Muscle of back (tissue), 11 donors: ENCODE results near the gene CAD. TPM values are rescaled to one million over a fixed set of nuclear protein-coding genes. Genes with fewer than 3 reads are reported as not detected.
A peak's percentile ranks its signal among the peaks of the same experiment; 100 is the strongest.
"Not testable (repeated sequence)": the region's sequence is repeated elsewhere in the genome, so short reads cannot be mapped to it uniquely, and the experiment has no call there.

Experiments
- DNase-seq, 3 donors: peaks; one replicate each; pipeline versions ENCODE4 v3.0.0 to v3.0.0-alpha.2; 2013
- polyA plus RNA-seq, 10 donors: library from polyadenylated mRNA; unstranded; fragments of 120-200 nt; gene quantifications; one replicate each; pipeline ENCODE4 v1.2.1, GENCODE V29; 2013; ENCODE audit not compliant: insufficient read length in 10 of 10

Gene CAD
- polyA plus RNA-seq, 10 donors, result 17.6 to 39.5 (median 28.7) TPM

GRCh38 chr2:27255660-27256059, 38.5 kb downstream of the CAD start:
- DNase-seq, result peak in 1 of 3 donors; percentile 41

DNA sequence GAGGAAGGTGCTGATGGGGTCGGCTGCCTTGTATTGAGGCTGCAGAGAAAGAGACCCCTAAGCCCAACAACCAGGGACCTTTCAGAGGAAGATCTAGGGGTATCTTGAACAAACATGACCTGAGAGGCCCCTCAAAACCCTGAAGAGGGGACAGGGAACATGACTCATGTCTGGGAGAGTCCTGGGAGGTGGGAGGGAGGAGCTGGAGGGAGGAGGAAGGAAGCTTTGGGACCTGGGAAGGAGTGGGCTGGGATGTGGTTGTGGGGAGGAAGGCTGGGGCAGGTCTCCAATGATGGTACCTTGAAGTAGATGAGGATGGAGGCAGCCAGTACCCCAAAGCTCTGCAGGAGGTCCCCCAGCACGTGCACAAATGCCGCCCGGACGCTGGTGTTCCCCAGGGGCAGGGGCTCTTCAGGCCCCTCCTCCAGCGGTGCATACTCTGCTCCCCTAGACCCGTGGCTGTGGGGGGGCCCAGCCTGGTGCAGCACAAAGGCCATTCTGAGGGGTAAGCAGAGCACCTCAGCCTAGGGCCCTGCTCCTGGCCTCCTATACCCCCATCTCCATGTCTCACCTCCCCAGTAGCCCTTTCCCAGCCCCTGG, 39.8 kb downstream of the CAD start:
- DNase-seq, result no peak

- DNase-seq, result no peak
Observed at GRCh38 chr2:27258051-27258450, 40.9 kb downstream of the CAD start.

DNA sequence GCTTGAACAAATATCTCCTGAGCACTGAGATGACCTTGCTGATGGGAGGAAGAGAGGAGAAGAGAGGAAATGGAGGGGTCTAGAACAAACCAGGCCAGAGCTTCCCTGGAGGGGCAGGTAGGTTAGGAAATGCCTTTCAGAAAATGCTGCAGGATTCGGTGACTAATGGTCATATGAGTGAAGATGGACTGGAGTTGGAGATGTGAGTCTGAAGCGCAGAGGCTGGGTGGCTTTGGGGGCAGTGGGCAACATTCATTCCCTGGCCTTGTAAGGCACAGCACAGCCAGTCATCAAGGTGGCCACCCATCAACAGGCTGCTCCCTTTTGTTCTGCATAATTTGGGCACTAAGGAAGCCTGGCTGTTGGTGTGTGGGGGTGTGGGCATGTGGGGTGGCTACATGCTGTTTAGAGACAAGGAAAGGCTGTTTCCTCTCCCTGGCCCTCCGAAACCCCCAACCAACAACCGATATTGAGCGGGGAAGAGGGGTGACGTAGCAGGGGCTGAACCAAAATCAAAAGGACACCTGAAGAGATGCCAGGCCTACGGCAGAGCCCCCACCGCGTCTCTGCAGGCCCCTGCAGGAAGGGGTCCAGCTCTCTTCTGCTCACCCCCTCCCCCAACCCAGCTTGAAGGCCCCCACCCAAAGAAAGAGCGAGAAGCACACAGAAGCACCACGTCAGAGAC, 44.2 kb downstream of the CAD start:
- DNase-seq, result no peak

DNA sequence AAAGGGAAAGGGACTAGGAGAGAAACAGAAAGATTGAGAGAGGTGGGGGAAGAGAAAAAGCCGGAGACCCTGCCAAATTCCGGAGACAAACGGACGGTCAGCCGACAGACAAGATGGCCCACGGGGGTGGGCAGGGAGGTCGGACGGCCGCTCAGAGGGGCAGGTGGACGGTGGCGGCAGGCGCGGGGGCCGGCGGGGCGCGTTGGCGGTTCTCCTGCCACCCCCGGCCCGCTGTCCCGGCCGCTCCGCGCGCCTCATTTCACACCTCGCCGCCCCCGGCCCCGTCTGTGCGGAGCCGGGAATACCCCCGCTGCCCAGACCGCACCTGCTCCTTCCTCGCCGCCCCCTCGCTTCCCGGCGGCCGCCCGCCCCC, 44.7 kb downstream of the CAD start:
- no peak for DNase-seq

DNA sequence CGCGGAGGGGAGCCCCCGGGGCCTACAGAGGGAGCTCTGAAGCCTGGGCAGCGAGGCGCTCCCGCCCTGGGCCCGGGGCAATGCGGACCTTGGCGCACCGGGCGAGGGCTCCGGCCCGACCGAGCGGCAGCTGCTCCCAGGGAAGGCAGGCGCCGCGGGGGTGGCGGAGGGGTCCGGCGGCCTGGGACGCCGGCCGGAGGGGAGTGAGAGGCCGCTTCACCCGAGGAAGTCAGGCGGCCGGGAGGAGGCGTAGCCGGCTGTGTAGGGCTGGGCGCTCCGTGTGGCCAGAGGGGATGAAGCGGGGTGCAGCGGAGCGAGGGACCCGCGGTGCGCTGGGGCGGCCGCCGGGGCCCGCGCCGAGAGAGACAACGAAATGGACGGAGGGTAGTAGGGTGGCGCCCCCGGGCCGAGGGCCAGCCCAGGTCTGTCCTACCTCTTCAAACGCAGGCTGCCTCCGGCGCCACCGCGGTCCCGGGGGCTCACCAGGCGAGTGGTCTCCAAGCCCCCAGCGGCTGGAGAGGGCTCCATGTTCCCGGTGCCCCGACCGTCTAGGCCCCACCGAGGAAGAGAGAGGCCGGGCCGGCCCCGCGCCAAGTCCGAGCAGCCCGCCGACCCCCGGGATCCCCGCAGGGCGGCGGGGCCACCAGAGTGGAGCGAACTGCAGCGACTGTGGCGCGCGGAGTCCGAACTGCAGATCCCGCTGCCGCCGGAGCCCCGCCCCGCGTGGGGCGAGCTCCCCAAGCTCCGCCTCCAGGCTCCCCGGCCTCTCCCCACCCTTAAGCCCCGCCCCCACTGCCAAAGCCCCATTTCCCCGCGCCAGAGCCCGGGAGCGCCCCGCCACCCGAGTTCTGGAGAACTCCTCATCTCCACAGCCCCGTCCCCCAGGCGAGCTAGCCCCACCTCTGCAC, 45.5 kb downstream of the CAD start, which contains the start of gene SLC30A3:
TSS of gene SLC30A3 (minus strand) at position 669 of the 908 bp plus-strand sequence. CDS start at position 528, 141 bp downstream.
- peak in 2 of 3 donors; percentile 50 to 61 for DNase-seq

DNA sequence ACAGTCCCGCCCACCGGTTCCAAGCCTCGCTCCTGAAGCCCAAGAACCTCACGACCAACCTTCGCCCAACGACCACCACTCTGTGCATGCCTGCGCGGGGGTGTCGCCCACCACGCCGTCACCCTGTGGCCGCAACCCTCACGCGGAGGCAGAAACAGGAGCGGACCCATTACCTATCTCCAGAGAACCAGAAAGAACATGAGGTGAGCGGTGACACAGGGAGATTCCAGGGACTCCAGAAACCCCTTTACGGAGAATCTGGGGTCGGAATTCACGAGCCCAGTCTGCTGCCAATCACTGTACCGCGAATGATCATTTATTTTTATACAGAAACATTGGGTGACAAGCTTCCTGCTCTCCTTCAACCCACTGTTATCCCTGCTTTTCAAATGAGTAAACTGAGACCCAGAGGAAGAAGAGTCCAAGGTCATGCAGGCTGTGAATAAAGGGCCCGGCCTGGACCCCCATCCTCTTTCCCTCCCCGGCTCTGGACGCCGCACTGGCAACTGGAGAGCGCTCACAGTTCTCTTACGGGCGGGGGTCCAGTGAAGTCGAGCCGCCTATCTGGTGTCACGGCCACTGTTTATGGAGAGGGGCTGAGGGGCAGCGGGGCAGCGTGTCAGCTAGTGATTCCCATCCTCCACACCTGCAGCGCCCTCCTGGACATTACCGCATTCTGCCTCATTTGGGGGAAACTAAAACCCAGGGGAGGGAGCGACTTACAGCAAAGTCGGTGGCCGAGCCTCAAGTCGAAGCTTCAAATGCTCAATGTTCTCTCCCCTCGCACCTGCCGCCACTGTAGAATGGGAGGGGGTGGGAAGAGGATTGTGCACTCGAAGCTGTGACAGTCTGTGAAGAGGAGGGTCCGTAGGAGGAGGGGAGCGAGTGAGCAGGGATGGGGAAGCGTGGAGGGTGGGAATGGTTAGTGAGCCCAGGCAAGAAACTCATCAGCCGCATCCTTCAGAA, 46.4 kb downstream of the CAD start:
- DNase-seq, result no peak

DNA sequence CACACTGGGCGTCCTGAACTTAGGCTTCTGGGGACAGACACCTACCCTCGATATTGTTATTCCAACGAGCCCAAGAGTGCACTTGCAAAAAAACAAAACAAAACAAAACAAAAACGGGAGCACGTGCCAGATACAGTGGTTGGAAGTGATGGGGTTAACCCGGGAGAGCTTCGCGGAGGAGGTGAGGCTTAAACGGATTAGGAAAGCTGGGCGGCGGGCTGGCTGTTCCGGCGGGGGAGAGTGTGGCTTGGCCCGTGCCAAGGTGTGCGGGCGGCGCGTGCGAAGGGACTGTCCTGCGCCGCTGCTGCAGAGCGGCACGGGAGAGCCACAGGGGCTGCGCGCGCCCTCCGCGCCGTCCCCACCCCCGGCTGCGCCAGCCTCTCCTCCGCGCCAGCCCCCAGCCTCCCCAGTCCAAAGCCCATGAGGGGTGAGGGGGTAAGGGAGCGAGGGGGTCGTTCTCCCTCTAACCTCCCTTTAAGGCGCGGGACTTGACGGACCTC, 47.1 kb downstream of the CAD start:
- DNase-seq, result no peak

GRCh38 chr2:27264753-27265535, 47.8 kb downstream of the CAD start:
- DNase-seq, result peak; percentile 51 to 61 (median 53)

DNA sequence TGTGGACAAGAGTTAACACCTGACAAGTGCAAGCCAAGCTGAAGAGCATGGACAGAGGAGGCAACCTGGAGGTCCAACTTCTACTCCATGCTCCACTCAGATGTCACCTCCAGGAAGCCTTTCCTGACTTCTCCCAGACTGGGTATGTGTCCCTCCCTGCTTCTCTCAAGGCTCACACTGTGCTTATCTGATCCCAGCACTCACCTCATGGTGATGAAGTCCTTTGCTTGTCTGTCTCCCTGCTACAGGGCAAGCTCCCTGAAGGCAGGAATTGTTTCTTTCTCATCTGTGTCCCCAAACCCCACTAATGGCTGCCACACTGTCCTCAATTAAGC, 48.3 kb downstream of the CAD start:
- no peak for DNase-seq

GRCh38 chr2:27268296-27268695, 51.1 kb downstream of the CAD start:
- not testable (repeated sequence) for DNase-seq

- DNase-seq, result no peak
Observed at GRCh38 chr2:27270131-27270530, 53.0 kb downstream of the CAD start.

DNA sequence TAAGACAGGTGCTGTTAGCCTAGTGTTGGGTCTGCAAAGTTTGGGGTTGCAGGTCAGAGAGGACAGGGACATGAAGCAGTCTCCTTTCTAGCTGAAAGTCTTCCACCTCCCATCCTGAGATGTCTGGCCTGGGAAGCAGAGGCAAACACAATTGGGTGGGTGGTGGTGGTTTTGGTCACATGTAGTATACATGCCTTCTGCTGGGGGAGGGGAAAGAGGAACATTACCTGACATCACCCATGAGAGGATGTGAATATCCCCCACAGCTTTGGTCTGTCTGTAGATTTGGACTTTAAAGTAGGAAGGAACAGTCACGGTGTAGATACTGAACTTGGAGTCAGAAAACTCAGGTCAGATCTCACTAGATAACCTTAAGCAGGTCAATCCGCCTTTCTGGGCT, 53.5 kb downstream of the CAD start:
- no peak for DNase-seq

DNA sequence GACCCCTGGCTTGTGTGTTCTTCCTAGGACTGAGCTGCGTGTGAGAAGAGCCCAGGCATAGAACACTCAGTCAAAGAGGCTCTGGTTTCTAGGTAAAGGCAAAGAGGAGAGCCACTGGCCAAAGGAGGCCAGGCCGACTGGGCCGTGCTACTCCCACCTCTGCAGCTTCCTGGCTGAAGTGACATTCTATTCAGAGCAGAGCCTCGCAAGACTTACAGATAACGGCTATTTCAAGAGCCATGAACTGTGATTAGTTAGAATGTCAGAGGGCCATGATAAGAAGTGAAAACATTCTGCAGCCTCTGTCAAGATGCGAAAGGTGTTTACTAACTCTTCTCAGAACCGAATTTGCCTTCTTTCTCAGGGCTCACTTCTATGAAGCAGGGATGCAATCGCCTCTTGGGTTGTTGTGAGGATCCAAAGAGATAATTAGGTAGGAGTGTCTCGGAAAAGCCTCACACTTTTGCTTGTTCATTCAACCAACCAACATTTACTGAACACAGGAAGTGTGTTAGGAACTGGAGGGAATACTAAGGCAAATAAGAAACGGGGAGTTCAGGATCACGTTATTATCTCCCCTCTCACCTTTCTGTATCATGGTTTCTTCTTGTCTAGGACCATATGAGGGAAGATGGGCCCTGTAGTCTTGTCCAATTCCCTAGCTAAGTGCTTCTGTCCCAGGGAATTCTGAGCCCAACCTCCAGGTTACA, 54.6 kb downstream of the CAD start:
- no peak for DNase-seq

DNA sequence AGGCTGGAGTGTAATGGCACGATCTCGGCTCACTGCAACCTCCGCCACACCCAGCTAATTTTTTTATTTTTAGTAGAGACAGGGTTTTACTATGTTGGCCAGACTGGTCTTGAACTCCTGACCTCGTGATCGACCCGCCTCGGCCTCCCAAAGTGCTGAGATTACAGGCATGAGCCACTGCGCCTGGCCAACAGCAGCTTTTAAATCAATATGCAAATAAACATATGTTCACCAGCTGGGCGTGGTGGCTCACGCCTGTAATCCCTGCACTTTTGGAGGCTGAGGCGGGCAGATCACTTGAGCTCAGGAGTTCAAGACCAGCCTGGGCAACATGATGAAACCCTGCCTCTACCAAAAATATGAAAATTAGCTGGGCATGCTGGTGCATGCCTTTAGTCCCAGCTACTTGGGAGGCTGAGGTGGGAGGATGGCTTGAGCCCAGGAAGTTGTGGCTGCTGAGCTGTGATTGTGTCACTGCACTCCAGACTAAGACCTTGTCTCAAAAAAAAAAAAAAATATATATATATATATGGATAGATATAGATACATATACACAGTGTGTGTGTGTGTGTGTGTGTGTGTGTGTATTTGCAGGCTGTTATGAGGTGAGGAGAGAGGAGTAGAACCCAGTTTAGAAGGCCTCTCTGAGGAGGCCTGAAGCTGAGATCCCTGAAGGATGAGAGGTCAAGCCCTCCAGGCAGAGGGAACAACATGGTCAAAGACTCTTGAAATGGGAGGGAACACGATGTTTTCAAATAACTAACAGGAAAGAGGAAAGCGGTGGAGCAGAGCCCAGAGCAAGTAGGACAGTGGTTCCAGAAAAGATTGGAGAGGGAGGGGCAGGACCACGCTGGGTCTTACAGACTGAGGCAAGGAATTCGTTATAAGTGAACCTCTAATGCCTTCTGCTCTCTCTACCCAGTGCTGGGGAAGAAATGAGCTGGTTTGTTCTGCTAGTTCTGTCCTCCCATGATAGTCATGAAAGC, 55.7 kb downstream of the CAD start:
- DNase-seq, result not testable (repeated sequence)

DNA sequence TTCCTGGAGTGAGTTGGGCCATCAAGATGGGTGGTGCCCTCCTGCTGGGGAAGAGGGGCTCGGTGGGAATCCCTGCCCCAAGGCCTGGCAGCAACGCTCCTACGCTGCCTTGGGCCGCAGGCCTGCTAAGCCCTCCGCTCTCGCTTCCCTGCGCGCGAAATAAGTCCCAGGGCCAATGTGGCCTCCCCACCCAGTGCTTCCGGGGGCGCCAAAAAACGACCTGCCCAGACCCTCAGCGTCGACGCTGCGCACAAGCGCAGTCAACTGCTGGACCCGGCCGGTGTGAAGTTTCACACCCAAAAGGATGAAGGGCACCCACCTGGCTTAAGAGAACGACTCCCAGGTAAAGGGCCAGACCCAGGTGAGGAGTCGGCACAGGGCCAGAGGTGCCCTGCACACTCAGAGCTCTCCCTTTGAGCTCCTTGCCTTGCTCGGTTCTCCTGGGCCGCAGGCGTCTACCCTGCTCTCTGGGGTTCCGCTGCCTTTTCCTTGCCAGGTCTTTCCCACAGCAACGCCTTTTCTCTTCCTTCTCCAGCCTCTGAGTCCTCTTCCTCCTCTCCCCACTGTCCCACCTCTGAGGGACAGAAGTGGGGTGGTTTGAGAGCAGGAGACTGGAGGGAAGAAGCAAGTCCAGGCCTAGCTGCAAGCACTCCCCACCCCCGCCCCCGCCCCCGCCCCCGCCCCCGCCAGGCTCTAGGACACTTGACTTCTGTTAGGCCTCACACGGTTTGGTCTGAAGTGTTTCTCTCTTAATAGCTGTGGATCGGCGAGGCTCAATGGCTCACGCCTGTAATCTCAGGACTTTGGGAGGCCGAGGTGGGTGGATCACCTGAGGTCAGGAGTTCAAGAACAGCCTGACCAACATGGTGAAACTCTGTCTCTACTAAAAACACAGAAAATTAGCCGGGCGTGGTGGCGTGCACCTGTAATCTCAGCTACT, 58.3 kb downstream of the CAD start, which contains the start of gene DNAJC5G:
TSS of gene DNAJC5G (plus strand) at position 223 of the 940 bp plus-strand sequence. CDS start 1,296 bp downstream, outside the sequence.
- no peak for DNase-seq

GRCh38 chr2:27278010-27278409, 60.8 kb downstream of the CAD start:
- DNase-seq, result no peak
